Neutrophil (primary cell): Measurements from ENCODE around the gene SLC39A11.
A peak's percentile ranks its signal among the peaks of the same experiment; 100 is the strongest.

ENCODE experiments used
- H3K27ac ChIP-seq: fragments of 200-600 bp; sonication (generic); 2 replicates; pipeline ENCODE4 v1.5.1; 2016; ENCODE audit warnings: mild to moderate bottlenecking, moderate library complexity
- H3K27me3 ChIP-seq: fragments of 200-600 bp; sonication (generic); 2 replicates; pipeline ENCODE4 v1.6.0; 2016; ENCODE audit warnings: mild to moderate bottlenecking
- H3K36me3 ChIP-seq: fragments of 200-600 bp; sonication (generic); 2 replicates; pipeline ENCODE4 v1.5.1; 2017
- H3K4me1 ChIP-seq, 2 experiments: fragments of 200-600 bp in 1 of 2; sonication (generic) in 1 of 2; 1 replicate in 1 of 2; 2 replicates in 1 of 2; pipeline versions ENCODE4 v1.5.1 to v1.6.1; 2013 to 2016; ENCODE audit warnings: low read depth in 1 of 2, low read length in 1 of 2, mild to moderate bottlenecking in 1 of 2, moderate library complexity in 1 of 2; ENCODE audit not compliant: control insufficient read depth in 1 of 2, insufficient read depth in 1 of 2
- H3K4me3 ChIP-seq, 2 experiments: fragments of 200-600 bp in 1 of 2; sonication (generic) in 1 of 2; 1 replicate in 1 of 2; 2 replicates in 1 of 2; pipeline ENCODE4 v1.5.1; 2013 to 2016; ENCODE audit warnings: low read depth in 1 of 2, low read length in 1 of 2, mild to moderate bottlenecking in 1 of 2, moderate library complexity in 1 of 2
- H3K9me3 ChIP-seq: fragments of 200-600 bp; sonication (generic); 2 replicates; pipeline ENCODE4 v1.5.1; 2016
- CTCF ChIP-seq: fragments of 200-600 bp; sonication (generic); IDR thresholded peaks from 2 replicates; pipeline ENCODE4 v1.5.1; 2016; ENCODE audit warnings: antibody characterized with exemption

The SLC39A11 gene

DNA sequence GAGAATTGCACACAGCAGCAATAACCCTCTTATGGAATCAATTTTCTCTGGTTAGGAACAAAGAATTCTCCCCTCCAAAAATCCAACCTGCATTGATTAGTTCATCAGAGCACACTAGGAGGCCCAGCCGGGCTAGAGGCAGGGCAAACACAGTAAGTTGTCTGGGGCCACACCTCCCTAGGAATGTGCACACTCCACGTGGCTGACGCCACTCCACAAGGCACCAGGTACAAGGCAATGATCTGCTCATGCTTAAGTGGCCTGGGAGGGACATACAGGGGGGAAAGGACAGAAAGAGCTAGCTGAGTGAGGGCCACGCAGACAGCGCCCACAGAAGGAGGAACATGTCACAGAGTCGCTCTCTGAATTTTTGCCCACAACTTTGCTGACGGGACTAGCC is 107.6 kb downstream of the SLC39A11 start:
- H3K27me3 ChIP-seq, result no peaks in the 10 kb centered on the region

DNA sequence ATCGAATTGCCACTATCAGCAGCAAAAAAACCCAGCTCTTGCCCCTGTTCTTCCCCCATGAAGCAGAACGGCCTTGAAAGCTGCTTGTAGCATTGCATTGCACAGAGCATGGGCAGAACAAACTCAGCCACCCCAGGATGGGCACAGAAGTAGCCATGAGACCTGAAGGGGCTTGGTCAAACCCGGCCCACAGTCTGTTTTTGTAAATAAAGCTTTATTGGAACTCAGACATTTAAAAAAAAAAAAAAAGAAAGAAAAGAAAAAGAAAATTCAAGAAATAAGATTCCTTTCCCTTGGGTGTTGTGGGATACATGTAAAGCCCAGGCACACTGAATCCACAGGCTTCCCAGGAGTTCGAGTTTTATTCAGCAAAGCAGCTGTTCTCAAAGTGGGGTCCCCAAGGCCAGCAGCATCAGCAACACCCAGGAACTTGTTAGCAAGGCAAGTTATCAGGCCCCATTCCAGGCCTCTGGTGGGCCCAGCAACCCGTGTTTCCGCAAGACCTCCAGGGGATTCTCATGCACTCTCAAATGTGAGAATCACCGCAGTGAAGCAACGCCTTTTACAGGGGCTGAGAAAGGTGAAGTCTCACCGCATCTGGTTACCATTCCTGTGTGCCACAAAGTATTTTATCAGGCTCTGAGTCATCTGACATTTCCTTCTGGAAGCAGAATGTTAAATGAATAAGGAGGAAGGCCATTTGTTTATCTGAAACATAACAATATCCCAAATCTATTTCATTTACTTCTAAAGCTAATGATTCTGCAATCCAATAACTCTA is 108.2 kb downstream of the SLC39A11 start:
- peaks cover 17 to 20% of the 10 kb centered on the region in 2 experiments for H3K4me1 ChIP-seq
- H3K4me3 ChIP-seq, result no peak overlapping the region
- H3K27ac ChIP-seq, result no peak overlapping the region
- no peaks in the 10 kb centered on the region for H3K36me3 ChIP-seq
- H3K9me3 ChIP-seq, result no peaks in the 10 kb centered on the region
- no peak for TF ChIP-seq CTCF
- H3K27me3 ChIP-seq, result no peaks in the 10 kb centered on the region

More for the DNA sequence above, 107.6 kb downstream of the SLC39A11 start:
- H3K4me1 ChIP-seq, result peaks cover 17 to 20% of the 10 kb centered on the region in 2 experiments
- H3K9me3 ChIP-seq, result no peaks in the 10 kb centered on the region
- H3K36me3 ChIP-seq, result no peaks in the 10 kb centered on the region
- no peak overlapping the region for H3K27ac ChIP-seq
- TF ChIP-seq CTCF, result no peak
- no peak overlapping the region for H3K4me3 ChIP-seq

DNA sequence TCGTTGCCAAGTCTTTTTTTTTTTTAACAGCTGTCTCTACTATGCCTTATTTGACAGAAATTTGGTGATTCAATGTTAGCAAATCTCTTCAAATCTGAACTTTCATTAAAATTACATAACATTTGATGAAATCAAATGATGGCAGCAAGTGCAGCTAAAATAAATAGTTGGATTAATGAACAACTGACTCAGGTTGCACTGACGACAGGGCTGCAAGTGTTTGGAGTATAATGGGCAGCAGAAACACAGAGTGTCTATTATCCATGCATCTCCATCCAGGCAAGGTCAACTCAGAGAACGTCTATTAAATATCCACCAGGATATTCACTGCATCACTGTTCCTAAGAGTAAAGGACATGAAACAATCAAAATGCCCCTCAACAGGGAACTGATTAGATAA is 109.8 kb downstream of the SLC39A11 start:
- Histone ChIP-seq H3K4me3 (no peak overlapping the region), H3K36me3 (no peaks in the 10 kb centered on the region)
- TF ChIP-seq CTCF, result no peak

DNA sequence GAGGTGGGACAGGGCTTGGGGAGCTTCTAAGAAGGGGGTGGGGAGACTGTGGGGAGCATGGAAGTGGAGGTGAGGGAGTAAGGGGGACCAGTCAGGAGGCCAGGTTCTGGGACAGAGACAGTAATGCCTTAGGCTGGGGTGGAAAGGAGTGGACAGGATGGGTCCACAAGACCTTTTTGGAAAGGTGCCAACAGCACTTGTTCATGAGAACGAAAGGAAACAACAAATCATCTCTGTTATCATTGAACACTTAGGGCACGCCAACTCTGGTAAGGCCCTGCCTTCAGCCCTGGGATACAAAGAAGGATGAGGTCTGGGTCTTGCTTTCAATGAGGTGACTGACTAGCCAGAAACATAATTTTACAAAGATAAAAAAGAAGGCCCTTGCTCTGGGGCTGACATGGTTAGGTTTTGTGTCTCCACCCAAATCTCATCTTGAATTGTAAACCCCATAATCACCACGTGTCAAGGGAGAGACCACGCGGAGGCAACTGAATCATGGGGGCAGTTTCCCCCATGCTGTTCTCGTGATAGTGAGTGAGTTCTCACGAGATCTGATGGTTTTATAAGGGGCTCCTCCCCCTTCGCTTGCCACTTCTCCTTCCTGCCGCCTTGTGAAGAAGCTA is 113.8 kb downstream of the SLC39A11 start:
- H3K4me3 ChIP-seq, result no peak overlapping the region
- no peaks in the 10 kb centered on the region for H3K9me3 ChIP-seq
- peaks cover 18 to 22% of the 10 kb centered on the region in 2 experiments for H3K4me1 ChIP-seq
- no peak for TF ChIP-seq CTCF
- peak overlapping the region; percentile 51 for H3K27ac ChIP-seq
- H3K27me3 ChIP-seq, result no peaks in the 10 kb centered on the region
- H3K36me3 ChIP-seq, result no peaks in the 10 kb centered on the region

More for the DNA sequence above, 109.8 kb downstream of the SLC39A11 start:
- H3K9me3 ChIP-seq, result no peaks in the 10 kb centered on the region
- H3K27ac ChIP-seq, result no peak overlapping the region
- H3K4me1 ChIP-seq, result peaks cover 30 to 33% of the 10 kb centered on the region in 2 experiments
- no peaks in the 10 kb centered on the region for H3K27me3 ChIP-seq

- no peak for TF ChIP-seq CTCF
- Histone ChIP-seq H3K4me1 (peaks cover 18 to 23% of the 10 kb centered on the region in 2 experiments), H3K36me3 (no peaks in the 10 kb centered on the region), H3K27ac (peak overlapping the region; percentile 51), H3K4me3 (no peak overlapping the region), H3K9me3 (no peaks in the 10 kb centered on the region), H3K27me3 (no peaks in the 10 kb centered on the region)
These were observed 114.6 kb downstream of the SLC39A11 start for GRCh38 chr17:72977771-72978417.
